Measurements from ENCODE around the gene MORN1. TPM values are rescaled to one million over a fixed set of nuclear protein-coding genes. Genes with fewer than 3 reads are reported as not detected.

The MORN1 gene
- total RNA-seq, 4 donors from 2014 or later = 5.0 to 14.6 (median 9.2) TPM

GRCh38 chr1:2279210-2279639, 112.1 kb downstream of the MORN1 start:
- Histone ChIP-seq H3K9me3 (no peaks in the 10 kb centered on the region), H3K4me1 (peaks cover 9 to 81% (median 72%) of the 10 kb centered on the region in 3 donors), H3K36me3 (peaks cover 0 to 4% of the 10 kb centered on the region in 2 donors), H3K27ac (peak overlapping the region in 3 of 4 donors; percentile 80 to 82 (median 81)), H3K4me3 (peak overlapping the region in 1 of 2 donors; percentile 4), H3K27me3 (no peaks in the 10 kb centered on the region)
- peak; percentile 23 for TF ChIP-seq POLR2AphosphoS5 (IDR thresholded peaks at IDR 0.05)
- TF ChIP-seq POLR2A (IDR thresholded peaks at IDR 0.05) = no peak
- 0% methylated on average over 5 of the region's 13 CpGs; no CpG with 5 or more reads in 1 of the 2 donors for WGBS, 2 donors (ENCODE audit: low coverage in 1 of 2)
- peak; percentile 52 for ATAC-seq

GRCh38 chr1:2278591-2279209, 112.7 kb downstream of the MORN1 start:
- ATAC-seq = no peak
- Histone ChIP-seq H3K27ac (peak overlapping the region in 3 of 4 donors; percentile 80 to 82 (median 81)), H3K4me1 (peaks cover 9 to 81% (median 72%) of the 10 kb centered on the region in 3 donors), H3K36me3 (peaks cover 0 to 4% of the 10 kb centered on the region in 2 donors), H3K9me3 (no peaks in the 10 kb centered on the region), H3K4me3 (peak overlapping the region in 1 of 2 donors; percentile 4), H3K27me3 (no peaks in the 10 kb centered on the region)
- no peak for TF ChIP-seq POLR2AphosphoS5 (IDR thresholded peaks at IDR 0.05)
- TF ChIP-seq CTCF (IDR thresholded peaks at IDR 0.05) = no peak
- no peak for TF ChIP-seq EP300 (IDR thresholded peaks at IDR 0.05)
- TF ChIP-seq POLR2A (IDR thresholded peaks at IDR 0.05) = no peak
- WGBS, 2 donors (ENCODE audit: low coverage in 1 of 2) = 20% methylated on average over 1 of the region's 16 CpGs; no CpG with 5 or more reads in 1 of the 2 donors

- H3K4me1 ChIP-seq = peaks cover 9 to 81% (median 72%) of the 10 kb centered on the region in 3 donors
- 61% methylated on average over 14 of the region's 25 CpGs; no CpG with 5 or more reads in 1 of the 2 donors for WGBS, 2 donors (ENCODE audit: low coverage in 1 of 2)
- TF ChIP-seq POLR2AphosphoS5 (IDR thresholded peaks at IDR 0.05) (no peak), POLR2A (IDR thresholded peaks at IDR 0.05) (no peak), EP300 (IDR thresholded peaks at IDR 0.05) (no peak)
- peak overlapping the region in 3 of 4 donors; percentile 80 to 82 (median 81) for H3K27ac ChIP-seq
- peaks cover 0 to 4% of the 10 kb centered on the region in 2 donors for H3K36me3 ChIP-seq
- peak; percentile 68 for ATAC-seq
- no peaks in the 10 kb centered on the region for H3K27me3 ChIP-seq
- no peak overlapping the region for H3K4me3 ChIP-seq
- no peaks in the 10 kb centered on the region for H3K9me3 ChIP-seq
Observed at GRCh38 chr1:2277741-2278488, 113.4 kb downstream of the MORN1 start.

GRCh38 chr1:2276803-2277580, 114.4 kb downstream of the MORN1 start:
- Histone ChIP-seq H3K9me3 (no peaks in the 10 kb centered on the region), H3K4me3 (no peak overlapping the region), H3K27ac (peak overlapping the region; percentile 13 to 82 (median 78)), H3K36me3 (peaks cover 0 to 4% of the 10 kb centered on the region in 2 donors), H3K27me3 (no peaks in the 10 kb centered on the region), H3K4me1 (peaks cover 13 to 83% (median 81%) of the 10 kb centered on the region in 3 donors)
- no peak for TF ChIP-seq EP300 (IDR thresholded peaks at IDR 0.05)
- no peak for TF ChIP-seq POLR2AphosphoS5 (IDR thresholded peaks at IDR 0.05)
- no peak for TF ChIP-seq POLR2A (IDR thresholded peaks at IDR 0.05)
- no peak for TF ChIP-seq CTCF (IDR thresholded peaks at IDR 0.05)
- WGBS, 2 donors (ENCODE audit: low coverage in 1 of 2) = 29 to 77% methylated on average over 7 to 9 of the region's 12 CpGs
- ATAC-seq = no peak

- Histone ChIP-seq H3K36me3 (peaks cover 0 to 4% of the 10 kb centered on the region in 2 donors), H3K4me1 (peaks cover 17 to 94% (median 91%) of the 10 kb centered on the region in 3 donors), H3K4me3 (no peak overlapping the region), H3K27me3 (no peaks in the 10 kb centered on the region), H3K9me3 (no peaks in the 10 kb centered on the region), H3K27ac (peak overlapping the region; percentile 13 to 82 (median 78))
- TF ChIP-seq POLR2AphosphoS5 (IDR thresholded peaks at IDR 0.05) (peak; percentile 28), EP300 (IDR thresholded peaks at IDR 0.05) (no peak), POLR2A (IDR thresholded peaks at IDR 0.05) (no peak), CTCF (IDR thresholded peaks at IDR 0.05) (no peak)
- peak; percentile 65 for ATAC-seq
- 13 to 17% methylated on average over 2 to 3 of the region's 14 CpGs for WGBS, 2 donors (ENCODE audit: low coverage in 1 of 2)
Observed at GRCh38 chr1:2275796-2276536, 115.4 kb downstream of the MORN1 start.

Data from gastroesophageal sphincter (tissue), 4 donors.